Mononuclear cell (primary cell): ENCODE measurements around the gene CALD1. TPM values are rescaled to one million over a fixed set of nuclear protein-coding genes. Genes with fewer than 3 reads are reported as not detected.

Experiments
- H3K27me3 ChIP-seq: 2 replicates; pipeline ENCODE4 v1.6.0; 2011; ENCODE audit warnings: low read length, control low read depth; ENCODE audit not compliant: insufficient read depth
- H3K4me1 ChIP-seq: 2 replicates; pipeline ENCODE4 v1.5.1; 2011; ENCODE audit warnings: mild to moderate bottlenecking, low read length, control low read depth; ENCODE audit not compliant: insufficient read depth
- H3K4me3 ChIP-seq: 2 replicates; pipeline ENCODE4 v1.5.1; 2011; ENCODE audit warnings: mild to moderate bottlenecking, low read length, moderate library complexity
- H3K9me3 ChIP-seq: 2 replicates; pipeline ENCODE4 v1.5.1; 2011; ENCODE audit warnings: low read depth, mild to moderate bottlenecking, control low read depth, low read length
- total RNA-seq: library from RNA; depleted of rRNA; stranded (reverse); fragments of >200 nt; gene quantifications from one replicate; pipeline ENCODE4 v1.2.3, GENCODE V29; 2012

The CALD1 gene
- total RNA-seq, 1 donor: 2.1 TPM

DNA sequence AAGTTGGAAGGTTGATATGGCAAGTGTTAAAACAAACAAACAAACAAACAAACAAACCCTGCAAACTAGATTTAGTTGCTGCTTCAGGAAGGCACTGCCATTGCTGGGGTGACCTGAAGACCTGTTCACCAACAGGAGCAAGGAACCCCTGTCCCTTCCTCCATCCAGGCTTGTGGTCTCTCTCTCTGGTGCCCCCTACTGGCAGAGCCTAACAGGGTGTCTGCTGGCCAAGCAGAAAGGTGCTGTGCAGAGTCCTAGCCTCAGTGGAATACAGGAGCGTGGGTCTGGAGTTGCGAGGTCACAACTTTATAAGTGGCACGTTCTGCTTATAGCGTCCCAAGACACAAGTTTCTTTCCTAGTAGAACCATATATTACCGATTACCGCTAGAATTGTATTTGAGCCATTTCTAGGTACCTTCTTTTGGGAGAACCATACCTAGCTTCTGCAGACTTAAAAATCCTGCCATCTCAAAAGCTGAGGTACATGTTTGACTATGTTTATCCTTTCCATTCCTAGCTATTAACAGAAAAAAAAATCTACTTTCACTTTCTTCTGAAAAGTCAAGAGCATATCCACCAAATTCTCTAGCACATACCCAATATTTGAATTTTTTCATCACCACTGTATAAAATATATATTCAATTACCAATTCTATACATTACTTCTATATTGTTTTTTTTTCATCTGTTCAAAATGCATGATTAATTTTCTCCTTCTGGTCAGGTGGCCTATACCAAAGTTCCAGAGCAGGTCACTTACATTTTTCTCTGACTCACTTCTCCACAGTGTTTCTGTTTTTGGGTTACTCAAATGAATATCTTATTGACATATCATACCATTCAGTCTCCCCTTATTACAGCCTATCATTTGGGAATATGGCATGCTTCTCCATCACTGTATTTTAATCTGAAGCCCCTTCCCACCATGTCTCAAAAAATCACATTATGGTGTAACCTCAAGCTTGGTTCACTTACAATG, 29.1 kb upstream of the CALD1 start:
- no peak overlapping the region for H3K4me3 ChIP-seq
- H3K27me3 ChIP-seq: no peaks in the 10 kb centered on the region
- no peaks in the 10 kb centered on the region for H3K4me1 ChIP-seq
- no peaks in the 10 kb centered on the region for H3K9me3 ChIP-seq

DNA sequence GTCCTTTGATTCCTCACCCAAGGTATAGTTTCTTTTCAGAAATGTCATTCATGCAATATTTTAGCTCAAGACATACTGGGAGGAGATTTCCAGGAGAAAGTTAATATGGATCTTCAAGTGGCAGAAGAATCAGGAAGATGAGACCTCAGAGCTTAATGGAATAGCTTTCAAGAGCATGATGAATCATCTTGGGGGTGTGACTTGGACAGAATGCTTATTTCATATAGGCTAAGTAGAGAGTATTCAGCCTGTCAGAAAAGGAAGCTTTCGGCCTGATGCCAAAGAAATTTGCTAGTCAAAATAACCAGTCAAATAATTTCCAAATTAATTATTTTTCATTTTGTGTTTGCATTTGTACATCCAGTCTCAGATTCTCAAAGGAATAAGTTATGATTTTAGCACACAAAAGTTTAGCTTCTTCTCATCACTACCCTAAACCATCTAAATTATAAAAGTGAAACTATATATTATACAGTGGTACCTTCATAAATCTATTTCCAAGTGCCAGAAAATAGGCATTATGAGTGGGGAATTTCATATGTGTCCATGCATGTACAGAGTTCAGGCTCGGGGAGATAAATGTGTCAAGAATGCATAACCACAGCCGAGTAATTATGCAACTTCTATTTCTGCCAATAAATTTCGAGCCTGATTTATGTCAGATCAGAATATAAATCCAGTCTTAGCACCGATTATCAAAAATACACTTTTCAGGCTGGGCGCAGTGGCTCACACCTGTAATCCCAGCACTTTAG, 27.3 kb upstream of the CALD1 start:
- Histone ChIP-seq H3K4me1 (no peaks in the 10 kb centered on the region), H3K27me3 (no peaks in the 10 kb centered on the region), H3K9me3 (no peaks in the 10 kb centered on the region), H3K4me3 (no peak overlapping the region)

DNA sequence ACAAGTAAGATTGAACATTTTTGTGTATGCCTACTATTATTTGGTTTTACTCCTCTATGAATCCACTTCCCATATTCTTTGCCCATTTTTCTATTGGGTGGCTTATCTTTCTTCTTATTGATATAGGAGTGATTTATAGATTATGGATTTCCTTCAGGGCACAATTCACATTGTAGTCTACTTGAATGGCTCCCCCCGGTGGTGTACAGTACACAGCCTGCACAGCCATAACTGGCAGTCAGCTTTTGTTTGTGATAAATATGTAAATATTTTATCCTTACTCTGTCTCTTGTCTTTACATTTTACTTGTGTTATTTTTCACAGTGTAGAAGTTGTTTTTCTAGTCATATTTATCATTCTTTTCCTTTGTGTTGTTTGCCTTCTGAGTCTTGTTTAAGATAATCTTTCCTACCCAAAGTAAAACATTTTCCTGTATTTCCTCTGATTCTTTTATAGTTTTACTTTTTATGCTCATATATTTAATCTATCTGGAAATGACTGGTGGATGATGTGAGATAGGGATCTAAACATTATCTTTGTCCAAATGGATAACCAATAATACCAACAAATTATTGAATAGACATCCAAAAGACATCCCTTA, 23.9 kb upstream of the CALD1 start:
- H3K9me3 ChIP-seq: no peaks in the 10 kb centered on the region
- H3K27me3 ChIP-seq: no peaks in the 10 kb centered on the region
- no peak overlapping the region for H3K4me3 ChIP-seq
- no peaks in the 10 kb centered on the region for H3K4me1 ChIP-seq

DNA sequence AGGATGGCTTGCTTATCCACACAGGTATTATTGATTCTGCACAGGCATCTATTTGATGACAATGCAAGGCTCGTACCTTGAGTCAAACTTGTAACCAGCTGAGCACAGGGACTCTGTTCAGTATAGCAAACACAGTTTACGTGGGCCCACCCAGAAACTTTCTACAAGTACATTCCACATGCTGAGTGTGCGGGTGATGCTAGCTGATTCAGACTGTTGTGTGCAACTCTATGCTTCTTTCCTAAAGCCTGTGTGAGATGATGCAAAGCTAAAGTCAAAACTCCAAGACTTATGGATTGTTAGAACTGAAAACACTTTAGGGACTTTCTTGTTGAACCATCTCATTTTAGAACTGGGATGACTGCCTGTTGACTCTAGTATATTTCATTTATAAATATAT, 21.5 kb upstream of the CALD1 start:
- H3K9me3 ChIP-seq: no peaks in the 10 kb centered on the region
- no peaks in the 10 kb centered on the region for H3K4me1 ChIP-seq
- H3K4me3 ChIP-seq: no peak overlapping the region
- H3K27me3 ChIP-seq: no peaks in the 10 kb centered on the region

DNA sequence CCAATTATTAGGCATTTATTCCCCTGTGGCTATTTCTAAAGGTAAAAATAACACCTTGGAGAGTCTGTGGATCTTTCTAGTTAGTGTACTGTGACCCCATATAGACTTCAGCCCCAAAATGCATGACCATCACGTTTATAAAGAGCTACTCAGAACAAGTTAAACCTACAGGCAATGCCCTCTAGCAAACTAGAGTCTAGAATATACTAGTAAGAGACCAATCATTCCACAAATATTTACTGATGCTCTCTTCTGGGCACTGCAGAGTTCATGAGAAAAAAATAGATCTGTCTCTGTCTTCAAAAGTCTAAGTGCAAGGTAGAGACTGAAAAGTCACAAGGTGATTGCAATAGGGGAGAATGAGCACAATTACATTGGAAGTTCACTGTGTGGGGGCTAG, 20.5 kb upstream of the CALD1 start:
- no peaks in the 10 kb centered on the region for H3K9me3 ChIP-seq
- no peak overlapping the region for H3K4me3 ChIP-seq
- no peaks in the 10 kb centered on the region for H3K4me1 ChIP-seq
- no peaks in the 10 kb centered on the region for H3K27me3 ChIP-seq

DNA sequence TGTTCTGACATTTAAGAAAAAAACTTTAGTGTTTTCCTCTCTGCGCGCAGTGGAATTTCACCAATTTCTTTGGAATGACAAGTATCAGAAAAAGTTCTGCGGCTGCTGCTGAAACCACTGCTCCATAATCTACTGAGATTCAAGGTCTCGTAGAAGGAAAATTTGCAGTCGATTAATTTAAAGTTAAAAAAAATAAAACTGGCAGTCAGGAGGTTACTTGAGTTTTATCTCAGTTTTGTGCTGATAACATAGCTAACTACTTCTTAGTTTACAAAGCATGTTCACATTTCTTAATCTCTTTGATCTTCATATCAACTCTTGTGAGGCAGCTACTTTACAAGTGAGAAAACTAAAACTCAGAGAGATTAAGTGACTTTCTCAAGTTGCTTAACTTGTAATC, 18.2 kb upstream of the CALD1 start:
- Histone ChIP-seq H3K4me3 (no peak overlapping the region), H3K9me3 (no peaks in the 10 kb centered on the region), H3K4me1 (no peaks in the 10 kb centered on the region), H3K27me3 (no peaks in the 10 kb centered on the region)

DNA sequence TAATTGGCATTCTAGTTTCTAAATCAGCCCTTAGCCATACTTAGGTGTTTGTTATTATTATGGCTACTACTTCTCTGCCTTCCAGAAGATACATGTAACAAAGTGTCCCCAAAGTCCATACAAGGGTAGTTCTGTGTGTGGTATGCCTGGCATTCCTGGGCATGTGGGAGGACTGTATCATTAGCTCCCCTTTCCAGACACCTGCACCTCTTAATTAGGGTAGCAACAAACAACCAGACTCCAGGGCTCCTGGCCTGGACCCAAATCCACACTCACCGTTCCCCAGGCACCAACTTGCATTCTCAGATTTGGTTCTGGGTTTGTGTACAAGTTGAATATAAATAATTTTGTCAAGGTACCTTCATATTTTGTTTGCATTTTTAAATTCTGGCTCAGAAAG, 15.5 kb upstream of the CALD1 start:
- Histone ChIP-seq H3K4me3 (no peak overlapping the region), H3K4me1 (no peaks in the 10 kb centered on the region), H3K27me3 (no peaks in the 10 kb centered on the region)

DNA sequence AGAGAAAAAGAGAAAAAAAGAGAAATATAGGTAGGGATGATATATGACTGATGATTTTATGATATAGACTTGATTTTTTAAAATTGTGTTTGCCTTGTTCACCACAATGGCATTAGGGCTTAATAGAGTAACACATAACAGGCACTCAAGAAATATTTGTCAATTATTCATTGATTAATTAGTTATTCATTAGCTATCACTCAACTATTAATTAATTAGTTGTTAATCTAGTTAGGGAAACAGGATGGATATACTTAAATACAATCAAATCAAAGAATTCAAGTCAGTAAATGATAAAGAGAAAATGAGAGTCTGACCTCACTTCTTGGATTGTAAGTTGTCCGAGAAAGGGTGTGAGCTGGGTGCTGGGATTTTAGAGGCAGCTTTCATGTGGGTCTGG, 15.1 kb upstream of the CALD1 start:
- Histone ChIP-seq H3K4me1 (no peaks in the 10 kb centered on the region), H3K27me3 (no peaks in the 10 kb centered on the region)

More for the DNA sequence above, 15.5 kb upstream of the CALD1 start:
- no peaks in the 10 kb centered on the region for H3K9me3 ChIP-seq

DNA sequence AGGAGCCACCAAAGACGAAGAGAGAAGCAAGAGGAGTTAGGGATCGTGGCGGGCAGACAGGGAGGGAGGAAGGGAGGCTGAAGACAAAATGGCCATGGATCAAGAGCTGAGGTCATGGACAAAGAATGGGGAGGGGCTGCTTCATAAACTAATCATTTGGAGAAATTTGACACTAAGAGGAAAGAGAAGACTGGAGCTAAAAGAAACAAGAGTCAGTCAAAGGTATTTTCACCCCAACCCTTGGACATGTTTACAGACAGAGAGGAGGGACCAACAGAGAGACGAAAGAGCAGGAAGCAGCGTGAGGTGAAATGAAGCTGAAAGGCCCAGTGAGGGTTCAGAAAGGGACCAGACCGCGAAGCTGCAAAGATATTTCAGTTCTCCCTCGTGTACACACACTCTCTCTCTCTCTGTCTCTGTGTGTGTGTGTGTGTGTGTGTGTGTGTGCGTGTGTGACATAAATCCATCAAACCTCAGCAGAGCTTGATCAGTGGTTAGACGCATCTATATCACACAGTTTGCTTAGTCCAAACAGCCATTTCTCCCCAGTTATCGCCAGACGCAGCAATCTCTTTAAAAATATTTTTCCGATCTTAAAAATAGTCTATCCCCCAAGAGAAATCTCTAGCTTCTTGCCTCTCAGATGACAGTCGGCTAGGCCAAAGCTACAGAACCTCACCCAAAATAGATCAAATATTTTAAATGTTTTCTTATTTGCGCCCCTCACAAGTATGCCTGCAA, 12.5 kb upstream of the CALD1 start:
- no peaks in the 10 kb centered on the region for H3K4me1 ChIP-seq
- H3K4me3 ChIP-seq: no peak overlapping the region
- H3K27me3 ChIP-seq: no peaks in the 10 kb centered on the region
- H3K9me3 ChIP-seq: no peaks in the 10 kb centered on the region

More for the DNA sequence above, 15.1 kb upstream of the CALD1 start:
- H3K4me3 ChIP-seq: no peak overlapping the region
- H3K9me3 ChIP-seq: no peaks in the 10 kb centered on the region

DNA sequence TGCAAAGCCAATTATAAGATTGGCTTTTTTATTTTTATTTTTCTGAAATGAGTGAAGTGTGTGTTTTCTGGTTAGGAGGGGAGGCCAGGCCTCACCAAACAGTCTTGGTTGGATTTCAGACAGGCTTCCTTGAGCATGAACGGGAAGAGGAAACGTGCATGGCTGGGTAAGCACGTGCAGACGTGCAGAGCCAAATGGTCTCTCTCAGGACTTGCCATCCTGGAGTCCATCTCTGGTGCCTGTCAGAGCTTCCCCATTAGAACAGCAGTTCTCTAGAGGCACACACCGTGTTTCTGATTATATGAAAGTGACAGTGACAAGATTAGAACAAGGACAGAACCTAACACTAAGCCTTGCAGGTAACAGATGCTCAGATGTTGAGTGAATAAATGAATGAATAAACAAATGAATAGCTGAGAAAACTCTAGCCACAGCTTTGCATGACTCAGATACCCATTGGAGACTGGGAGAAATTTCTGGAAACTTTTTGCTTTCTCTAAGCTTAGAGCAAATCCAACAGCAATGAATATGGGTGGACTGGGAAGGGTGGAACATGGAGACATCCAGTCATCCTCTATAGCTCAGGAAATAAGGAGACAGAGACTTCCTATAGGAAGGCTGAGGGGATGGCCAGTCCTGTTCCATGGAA, 11.8 kb upstream of the CALD1 start:
- no peak overlapping the region for H3K4me3 ChIP-seq
- no peaks in the 10 kb centered on the region for H3K4me1 ChIP-seq
- no peaks in the 10 kb centered on the region for H3K27me3 ChIP-seq
- no peaks in the 10 kb centered on the region for H3K9me3 ChIP-seq

DNA sequence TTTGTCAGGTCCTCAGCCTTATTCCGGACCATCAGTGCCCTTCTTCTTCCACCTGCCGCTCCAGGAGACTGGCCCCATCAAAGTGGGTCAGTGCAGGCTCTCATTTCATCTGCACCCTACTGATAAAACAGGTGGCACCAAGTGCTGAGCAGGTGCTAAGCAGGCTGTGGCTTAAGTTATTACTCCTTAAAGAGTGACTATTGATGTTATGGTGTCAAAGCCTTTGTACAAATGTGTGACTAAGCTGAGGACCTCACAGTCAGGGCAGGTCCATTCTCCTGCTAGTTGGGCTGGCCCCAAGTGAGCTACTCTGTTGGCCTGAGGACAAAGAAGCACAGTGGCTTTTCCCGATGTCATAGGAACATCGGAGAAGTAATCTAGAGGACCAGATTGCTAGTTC, 11.2 kb upstream of the CALD1 start:
- Histone ChIP-seq H3K4me1 (no peaks in the 10 kb centered on the region), H3K27me3 (no peaks in the 10 kb centered on the region), H3K9me3 (no peaks in the 10 kb centered on the region), H3K4me3 (no peak overlapping the region)

DNA sequence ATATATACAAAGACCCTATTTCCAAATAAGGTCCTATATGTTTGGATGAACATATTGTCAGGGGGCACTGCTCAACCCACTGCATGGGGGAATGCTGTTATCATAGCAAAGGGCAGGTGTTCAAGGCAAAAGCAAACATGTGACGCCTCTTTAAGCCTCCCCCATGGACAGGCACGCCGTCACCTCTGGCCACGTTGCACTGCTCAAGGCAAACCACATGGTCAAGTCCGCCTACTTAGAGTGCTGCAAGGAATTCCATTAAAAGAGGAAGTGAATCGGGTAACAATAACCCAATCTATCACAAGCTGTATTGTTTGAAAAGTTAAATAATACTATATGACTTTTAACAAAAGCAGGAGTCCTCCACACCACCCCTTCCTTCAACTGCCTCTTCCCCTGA, 8.8 kb upstream of the CALD1 start:
- Histone ChIP-seq H3K4me1 (no peaks in the 10 kb centered on the region), H3K9me3 (no peaks in the 10 kb centered on the region), H3K4me3 (no peak overlapping the region), H3K27me3 (no peaks in the 10 kb centered on the region)

DNA sequence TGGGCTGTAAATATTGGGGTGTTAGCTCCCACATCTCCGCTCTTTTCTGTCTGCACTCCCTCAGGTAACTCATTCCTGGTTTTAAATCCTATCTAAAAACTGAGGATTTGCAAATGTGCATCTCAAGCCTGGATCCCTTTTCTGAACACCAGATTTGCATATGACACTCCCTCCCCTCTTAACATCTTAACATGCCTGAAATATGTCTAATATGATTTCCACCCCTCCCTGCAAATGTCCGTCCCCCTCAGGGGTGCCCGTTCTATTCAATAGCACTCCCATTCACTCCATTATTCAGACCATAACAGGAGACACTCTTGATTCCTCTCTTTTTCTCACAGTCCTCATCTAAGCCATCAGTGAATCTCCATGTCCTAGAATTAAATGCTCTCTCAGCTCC, 8.3 kb upstream of the CALD1 start:
- Histone ChIP-seq H3K4me1 (no peaks in the 10 kb centered on the region), H3K9me3 (no peaks in the 10 kb centered on the region), H3K4me3 (no peak overlapping the region), H3K27me3 (no peaks in the 10 kb centered on the region)

DNA sequence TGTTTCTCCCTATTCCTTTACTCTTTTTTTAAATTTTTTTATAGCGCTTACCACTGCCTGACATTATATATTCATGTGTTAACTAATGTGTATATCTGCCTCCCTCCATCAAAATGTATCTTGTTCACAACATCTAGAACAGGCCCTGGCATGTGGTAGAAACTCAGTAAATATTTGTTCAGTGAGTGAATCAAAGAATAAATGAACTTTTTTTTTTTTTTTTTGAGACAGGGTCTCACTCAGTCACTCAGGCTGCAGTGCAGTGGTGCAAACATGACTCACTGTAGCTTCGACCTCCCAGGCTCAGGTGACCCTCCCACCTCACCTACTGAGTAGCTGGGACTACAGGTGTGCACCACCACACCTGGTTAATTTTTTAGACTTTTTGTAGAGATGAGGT, 7.5 kb upstream of the CALD1 start:
- Histone ChIP-seq H3K4me1 (no peaks in the 10 kb centered on the region), H3K4me3 (no peak overlapping the region), H3K9me3 (no peaks in the 10 kb centered on the region), H3K27me3 (no peaks in the 10 kb centered on the region)
